Measurements from ENCODE around the gene CASKIN1. TPM values are rescaled to one million over a fixed set of nuclear protein-coding genes. Genes with fewer than 3 reads are reported as not detected.
A peak's percentile ranks its signal among the peaks of the same experiment; 100 is the strongest.

CASKIN1 gene
- total RNA-seq, 4 donors from 2014 or later = under 0.01 to 0.14 TPM; not detected in 2

DNA sequence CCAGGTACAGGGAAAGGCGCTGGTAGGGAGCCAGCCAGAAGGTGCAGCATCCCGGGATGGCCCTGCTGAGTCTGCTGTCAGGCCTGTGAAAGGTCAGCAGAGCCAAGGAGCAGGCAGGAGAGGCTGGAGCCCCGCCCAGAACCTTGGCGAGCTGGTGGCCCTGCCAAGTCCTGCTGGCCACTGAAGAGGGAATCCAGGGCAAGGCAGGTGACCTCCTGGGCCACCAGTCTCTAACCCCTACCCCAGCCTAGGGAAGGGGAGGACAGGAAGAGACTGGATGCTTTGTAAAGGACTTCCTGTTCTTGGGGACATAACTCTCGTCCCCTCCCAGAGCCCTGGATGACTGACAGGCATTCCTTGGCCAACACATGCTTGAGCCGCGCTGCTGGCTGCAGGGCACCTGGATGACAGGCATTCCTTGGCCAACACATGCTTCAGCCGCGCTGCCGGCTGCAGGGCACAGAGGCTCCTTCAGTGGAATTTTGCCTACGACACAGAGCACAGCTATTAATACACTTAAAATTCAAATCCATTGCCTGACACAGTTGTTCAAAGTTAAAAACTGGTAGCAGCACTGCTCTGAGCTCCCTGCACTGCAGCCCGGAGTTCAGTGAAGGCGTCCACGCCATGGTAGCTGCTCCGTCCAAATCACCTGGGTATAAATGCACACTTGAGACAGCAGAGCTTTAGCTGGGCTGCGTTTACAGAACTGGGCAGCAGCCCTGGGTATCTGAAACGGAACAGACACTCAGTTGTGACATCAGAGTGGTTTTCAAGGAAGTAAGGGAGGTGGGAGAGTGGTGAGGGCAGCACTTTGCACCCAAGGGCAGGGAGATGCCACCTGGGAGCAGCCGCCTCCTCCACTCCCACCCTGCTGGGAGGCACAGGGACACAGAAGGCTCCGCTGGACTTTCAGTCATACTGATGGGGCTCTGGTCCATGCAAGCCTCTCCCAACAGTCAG is 16.2 kb upstream of the CASKIN1 start:
- Histone ChIP-seq H3K4me3 (peak overlapping the region in 2 of 4 donors; percentile 91 to 94), H3K4me1 (peaks cover 18 to 25% (median 22%) of the 10 kb centered on the region in 4 donors), H3K27me3 (no peaks in the 10 kb centered on the region), H3K36me3 (peaks cover 0 to 11% (median 3%) of the 10 kb centered on the region in 4 donors), H3K27ac (peak overlapping the region in 1 of 4 donors; percentile 95), H3K9me3 (no peaks in the 10 kb centered on the region)
- in situ Hi-C loops (cut with MboI; ENCODE audit: low pct_ligation_motif_present in 1 of 4, low pct_unique_long_range_greater_than_20kb in 1 of 4, low sequenced_read_pairs in 3 of 4) = no loop called here
- WGBS, 2 donors (ENCODE audit: low coverage in 1 of 2) = 60 to 71% methylated on average over 4 to 18 of the region's 19 CpGs
- no peak for DNase-seq
- TF ChIP-seq POLR2AphosphoS5 (IDR thresholded peaks at IDR 0.05) (peak in 1 of 3 donors; percentile 19), POLR2A (IDR thresholded peaks at IDR 0.05) (no peak), EP300 (IDR thresholded peaks at IDR 0.05; ENCODE audit: low read depth) (no peak)
- TF ChIP-seq, protein P1, sequence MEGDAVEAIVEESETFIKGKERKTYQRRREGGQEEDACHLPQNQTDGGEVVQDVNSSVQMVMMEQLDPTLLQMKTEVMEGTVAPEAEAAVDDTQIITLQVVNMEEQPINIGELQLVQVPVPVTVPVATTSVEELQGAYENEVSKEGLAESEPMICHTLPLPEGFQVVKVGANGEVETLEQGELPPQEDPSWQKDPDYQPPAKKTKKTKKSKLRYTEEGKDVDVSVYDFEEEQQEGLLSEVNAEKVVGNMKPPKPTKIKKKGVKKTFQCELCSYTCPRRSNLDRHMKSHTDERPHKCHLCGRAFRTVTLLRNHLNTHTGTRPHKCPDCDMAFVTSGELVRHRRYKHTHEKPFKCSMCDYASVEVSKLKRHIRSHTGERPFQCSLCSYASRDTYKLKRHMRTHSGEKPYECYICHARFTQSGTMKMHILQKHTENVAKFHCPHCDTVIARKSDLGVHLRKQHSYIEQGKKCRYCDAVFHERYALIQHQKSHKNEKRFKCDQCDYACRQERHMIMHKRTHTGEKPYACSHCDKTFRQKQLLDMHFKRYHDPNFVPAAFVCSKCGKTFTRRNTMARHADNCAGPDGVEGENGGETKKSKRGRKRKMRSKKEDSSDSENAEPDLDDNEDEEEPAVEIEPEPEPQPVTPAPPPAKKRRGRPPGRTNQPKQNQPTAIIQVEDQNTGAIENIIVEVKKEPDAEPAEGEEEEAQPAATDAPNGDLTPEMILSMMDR (IDR thresholded peaks at IDR 0.05) = no peak
- intact Hi-C loops (cut with DNase I; ENCODE audit: low total_unique reads) = no loop called here

DNA sequence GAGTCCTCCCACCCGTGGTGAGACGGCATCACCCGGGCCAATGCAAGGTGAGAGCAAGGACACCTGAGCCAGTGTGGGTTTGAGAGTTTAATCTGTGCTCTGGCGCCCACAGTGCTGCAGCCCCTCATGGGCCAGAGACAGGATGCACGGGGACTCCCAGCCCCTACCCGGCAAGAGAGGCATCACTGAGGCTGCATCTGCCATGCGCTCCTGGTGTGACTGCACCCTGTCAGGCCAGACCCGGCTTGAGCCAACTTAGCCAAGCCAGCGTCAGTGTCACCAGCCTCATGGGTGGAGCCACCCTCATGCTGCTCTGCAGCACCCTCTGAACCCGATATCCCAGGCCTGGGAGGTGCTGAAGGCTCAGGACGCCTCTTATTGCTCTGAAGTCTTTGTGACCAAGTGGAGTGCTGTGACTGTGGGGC is 15.5 kb upstream of the CASKIN1 start:
- Histone ChIP-seq H3K36me3 (peaks cover 0 to 13% (median 3%) of the 10 kb centered on the region in 4 donors), H3K27me3 (no peaks in the 10 kb centered on the region), H3K4me3 (no peak overlapping the region), H3K27ac (no peak overlapping the region), H3K9me3 (no peaks in the 10 kb centered on the region), H3K4me1 (peaks cover 18 to 25% (median 22%) of the 10 kb centered on the region in 4 donors)
- intact Hi-C loops (cut with DNase I; ENCODE audit: low total_unique reads) = no loop called here
- in situ Hi-C loops (cut with MboI; ENCODE audit: low pct_ligation_motif_present in 1 of 4, low pct_unique_long_range_greater_than_20kb in 1 of 4, low sequenced_read_pairs in 3 of 4) = no loop called here
- no peak for DNase-seq
- no peak for TF ChIP-seq EP300 (IDR thresholded peaks at IDR 0.05; ENCODE audit: low read depth)
- no peak for TF ChIP-seq POLR2A (IDR thresholded peaks at IDR 0.05)
- no peak for TF ChIP-seq POLR2AphosphoS5 (IDR thresholded peaks at IDR 0.05)
- TF ChIP-seq, protein P1 (IDR thresholded peaks at IDR 0.05) = no peak
- WGBS, 2 donors (ENCODE audit: low coverage in 1 of 2) = 80 to 83% methylated on average over 1 to 10 of the region's 11 CpGs

DNA sequence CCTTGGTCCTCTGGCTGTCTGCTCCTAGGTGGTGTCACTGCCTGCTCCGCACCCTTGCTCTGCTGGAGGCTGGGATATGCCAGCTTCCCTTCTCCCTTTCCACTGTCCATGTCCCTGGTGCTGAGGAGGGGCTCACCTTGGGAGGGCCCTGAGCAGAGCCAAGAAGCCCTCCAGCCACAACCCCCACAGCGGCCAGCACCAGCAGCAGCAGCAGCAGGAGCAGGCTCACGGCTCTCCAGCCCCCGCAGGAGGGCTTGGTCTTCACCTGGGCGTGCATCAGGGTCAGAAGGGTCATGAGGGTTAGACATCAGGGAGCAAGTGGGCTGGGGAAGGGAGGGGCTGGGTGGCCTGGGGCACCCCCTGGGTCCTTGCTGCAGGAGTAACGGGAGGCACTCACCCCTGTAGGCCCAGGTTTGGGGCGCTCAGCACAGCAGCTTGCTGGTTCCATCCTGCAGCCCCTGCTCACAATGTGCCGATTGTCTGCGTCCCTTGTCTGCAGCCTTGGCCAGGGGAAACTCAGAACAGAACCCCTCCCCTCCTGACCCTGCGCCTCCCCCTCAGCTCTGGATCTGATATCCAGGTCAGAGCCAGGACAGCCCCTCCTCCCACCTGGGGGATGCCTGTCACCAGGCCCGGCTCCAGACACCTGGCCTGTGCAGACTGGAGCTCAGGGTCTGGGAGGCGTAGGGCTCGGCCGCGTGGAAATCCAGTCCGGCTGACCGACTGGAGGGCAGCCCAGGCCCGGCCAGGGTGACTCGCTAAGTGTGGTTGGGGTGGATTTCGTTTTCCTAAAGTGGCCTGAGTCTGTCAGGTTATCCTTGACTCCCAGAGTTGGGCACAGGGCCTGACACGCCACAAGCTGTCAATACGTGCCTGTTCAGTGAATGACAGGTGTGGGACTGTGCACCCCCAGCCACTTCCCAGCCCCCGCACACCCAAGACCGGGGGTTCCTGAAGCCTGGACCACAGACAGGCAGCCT is 14.3 kb upstream of the CASKIN1 start, which contains the start of gene BRICD5:
TSS of gene BRICD5 (minus strand) at position 478 of the 980 bp plus-strand sequence. CDS start at position 448, 30 bp downstream.
- no peaks in the 10 kb centered on the region for H3K9me3 ChIP-seq
- TF ChIP-seq, protein P1 (IDR thresholded peaks at IDR 0.05) = no peak
- TF ChIP-seq POLR2AphosphoS5 (IDR thresholded peaks at IDR 0.05) = no peak
- TF ChIP-seq EP300 (IDR thresholded peaks at IDR 0.05; ENCODE audit: low read depth) = no peak
- TF ChIP-seq POLR2A (IDR thresholded peaks at IDR 0.05) = no peak
- no peaks in the 10 kb centered on the region for H3K27me3 ChIP-seq
- WGBS, 2 donors (ENCODE audit: low coverage in 1 of 2) = 76% methylated on average over 24 of the region's 24 CpGs; no CpG with 5 or more reads in 1 of the 2 donors
- intact Hi-C loops (cut with DNase I; ENCODE audit: low total_unique reads) = no loop called here
- H3K4me1 ChIP-seq = peaks cover 25 to 36% (median 32%) of the 10 kb centered on the region in 4 donors
- in situ Hi-C loops (cut with MboI; ENCODE audit: low pct_ligation_motif_present in 1 of 4, low pct_unique_long_range_greater_than_20kb in 1 of 4, low sequenced_read_pairs in 3 of 4) = no loop called here
- DNase-seq = no peak
- H3K4me3 ChIP-seq = no peak within 1 kb of the TSS
- H3K36me3 ChIP-seq = peaks cover 0 to 13% (median 3%) of the 10 kb centered on the region in 4 donors
- no peak within 1 kb of the TSS for H3K27ac ChIP-seq
